Umbilical cord (tissue), 2 donors: ENCODE data around the gene RHOV. TPM values are rescaled to one million over a fixed set of nuclear protein-coding genes. Genes with fewer than 3 reads are reported as not detected.
"Not testable (repeated sequence)": the region's sequence is repeated elsewhere in the genome, so short reads cannot be mapped to it uniquely, and the experiment has no call there.

Experiments used
- DNase-seq: peaks from one replicate; pipeline ENCODE4 v3.0.0-alpha.2; 2015; ENCODE audit warnings: low spot score
- total RNA-seq: library from RNA; depleted of rRNA; stranded (reverse); fragments of >200 nt; gene quantifications from one replicate; pipeline ENCODE4 v1.2.3, GENCODE V29; 2014; ENCODE audit warnings: low replicate concordance; ENCODE audit not compliant: insufficient read depth

RHOV gene
- total RNA-seq, 1 donor from 2014 or later, result 3.6 TPM

- DNase-seq, result no peak
Measured at GRCh38 chr15:40875991-40876730, 2.1 kb upstream of the RHOV start.

- DNase-seq, result no peak
Measured at GRCh38 chr15:40872791-40873693, 992 bp downstream of the RHOV start.

- peak; percentile 34 for DNase-seq
Measured at GRCh38 chr15:40871749-40872617, 2.1 kb downstream of the RHOV start.

GRCh38 chr15:40870716-40871115, 3.3 kb downstream of the RHOV start:
- no peak for DNase-seq

- no peak for DNase-seq
Measured at GRCh38 chr15:40869686-40870085, 4.3 kb downstream of the RHOV start.

- DNase-seq, result no peak
Measured at GRCh38 chr15:40867199-40867598, 6.8 kb downstream of the RHOV start.

- no peak for DNase-seq
Measured at GRCh38 chr15:40863660-40864270, 10.3 kb downstream of the RHOV start.

GRCh38 chr15:40861147-40861546, 12.9 kb downstream of the RHOV start:
- DNase-seq, result not testable (repeated sequence)

- DNase-seq, result peak; percentile 52
Measured at GRCh38 chr15:40859206-40859851, 14.7 kb downstream of the RHOV start.

- no peak for DNase-seq
Measured at GRCh38 chr15:40858706-40859105, 15.3 kb downstream of the RHOV start.

GRCh38 chr15:40857601-40858341, 16.3 kb downstream of the RHOV start:
- peak; percentile 87 for DNase-seq

GRCh38 chr15:40856746-40857145, 17.3 kb downstream of the RHOV start:
- DNase-seq, result no peak

GRCh38 chr15:40855706-40856234, 18.3 kb downstream of the RHOV start:
- DNase-seq, result no peak

- no peak for DNase-seq
Measured at GRCh38 chr15:40854161-40854560, 19.9 kb downstream of the RHOV start.

GRCh38 chr15:40853241-40853890, 20.7 kb downstream of the RHOV start:
- no peak for DNase-seq

- no peak for DNase-seq
Measured at GRCh38 chr15:40852529-40852928, 21.5 kb downstream of the RHOV start.

GRCh38 chr15:40850576-40851112, 23.4 kb downstream of the RHOV start:
- no peak for DNase-seq

GRCh38 chr15:40847223-40847961, 26.6 kb downstream of the RHOV start:
- peak; percentile 82 for DNase-seq
